HFFc6 (cell line): Measurements from ENCODE around the gene FANCI. TPM values are rescaled to one million over a fixed set of nuclear protein-coding genes. Genes with fewer than 3 reads are reported as not detected.

Experiments used
- DNase-seq: peaks from one replicate; pipeline ENCODE4 v3.0.0-alpha.2; 2018
- H3K27ac Mint-ChIP-seq: 2 replicates; pipeline ENCODE4 v1.8.0; 2020; ENCODE audit warnings: mild to moderate bottlenecking, mixed read lengths
- H3K27me3 Mint-ChIP-seq: 2 replicates; pipeline ENCODE4 v1.8.0; 2021; ENCODE audit warnings: mild to moderate bottlenecking, moderate library complexity, mixed read lengths; ENCODE audit not compliant: insufficient read depth
- H3K36me3 Mint-ChIP-seq: 2 replicates; pipeline ENCODE4 v1.8.0; 2021; ENCODE audit warnings: low read depth, mixed read lengths
- H3K4me1 Mint-ChIP-seq: 2 replicates; pipeline ENCODE4 v1.8.0; 2020; ENCODE audit warnings: low read depth, mixed read lengths
- H3K4me3 Mint-ChIP-seq: 2 replicates; pipeline ENCODE4 v1.8.0; 2020; ENCODE audit warnings: mild to moderate bottlenecking, moderate library complexity, mixed read lengths
- H3K9me3 Mint-ChIP-seq: 2 replicates; pipeline ENCODE4 v1.8.0; 2020; ENCODE audit warnings: mild to moderate bottlenecking, mixed read lengths
- microRNA-seq: library from miRNA; unstranded; fragments of <30 nt; microRNA quantifications from one replicate; pipeline ENCODE4, GENCODE V29; 2019
- total RNA-seq, 6 experiments: library from RNA; stranded (reverse); fragmentation: NEBNext Ultra II Directional; extraction: Animal tissue kit (Norgen Biotek cat#: 25700); gene quantifications; 2 replicates in 1 of 6; 3 replicates in 5 of 6; pipeline ENCODE4 v1.2.3, GENCODE V29; 2021
- TF ChIP-seq, protein P1 (sequence below): fragments of 200-600 bp; sonication (generic); IDR thresholded peaks from 2 replicates; pipeline ENCODE4 v1.5.0; 2021; ENCODE audit warnings: antibody characterized with exemption, mild to moderate bottlenecking

The FANCI gene
- total RNA-seq, 6 experiments from 2014 or later = 22.3 to 50.8 (median 48.4) TPM

DNA sequence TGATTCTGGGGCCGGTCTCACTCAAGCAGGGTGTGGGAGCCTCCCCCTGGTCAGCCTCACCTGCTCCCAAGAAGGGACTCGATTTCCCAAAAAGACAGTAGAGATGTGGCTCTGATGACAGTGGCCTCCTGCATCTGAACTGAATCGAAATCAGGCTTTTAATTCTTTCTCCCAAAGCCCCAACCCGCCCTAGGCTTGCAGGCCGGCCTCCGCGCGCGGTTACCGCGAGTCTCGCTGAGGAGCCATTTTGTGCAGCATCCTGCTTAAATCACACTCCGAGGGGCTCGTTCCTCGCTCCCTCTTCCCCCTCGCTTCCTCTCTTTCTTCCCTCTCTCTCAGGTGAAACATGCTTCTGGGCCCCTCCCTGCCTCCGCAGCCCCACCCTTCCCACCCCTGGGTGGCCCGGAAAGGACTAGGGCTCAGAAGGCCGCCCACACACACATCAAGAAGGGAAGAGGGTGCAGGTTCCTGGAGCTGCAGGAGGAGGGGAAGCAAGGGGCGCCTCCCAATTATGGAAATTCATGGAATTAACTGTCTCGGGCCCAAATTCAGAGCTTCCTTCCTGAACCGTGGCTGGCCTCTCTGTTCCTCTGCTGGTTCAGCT is 121.8 kb downstream of the FANCI start:
- DNase-seq = no peak
- Mint-ChIP-seq H3K4me1 (no peaks in the 10 kb centered on the region), H3K27me3 (peaks cover 81% of the 10 kb centered on the region), H3K4me3 (no peak overlapping the region), H3K36me3 (no peaks in the 10 kb centered on the region), H3K9me3 (no peaks in the 10 kb centered on the region), H3K27ac (no peak overlapping the region)
- TF ChIP-seq, protein P1, sequence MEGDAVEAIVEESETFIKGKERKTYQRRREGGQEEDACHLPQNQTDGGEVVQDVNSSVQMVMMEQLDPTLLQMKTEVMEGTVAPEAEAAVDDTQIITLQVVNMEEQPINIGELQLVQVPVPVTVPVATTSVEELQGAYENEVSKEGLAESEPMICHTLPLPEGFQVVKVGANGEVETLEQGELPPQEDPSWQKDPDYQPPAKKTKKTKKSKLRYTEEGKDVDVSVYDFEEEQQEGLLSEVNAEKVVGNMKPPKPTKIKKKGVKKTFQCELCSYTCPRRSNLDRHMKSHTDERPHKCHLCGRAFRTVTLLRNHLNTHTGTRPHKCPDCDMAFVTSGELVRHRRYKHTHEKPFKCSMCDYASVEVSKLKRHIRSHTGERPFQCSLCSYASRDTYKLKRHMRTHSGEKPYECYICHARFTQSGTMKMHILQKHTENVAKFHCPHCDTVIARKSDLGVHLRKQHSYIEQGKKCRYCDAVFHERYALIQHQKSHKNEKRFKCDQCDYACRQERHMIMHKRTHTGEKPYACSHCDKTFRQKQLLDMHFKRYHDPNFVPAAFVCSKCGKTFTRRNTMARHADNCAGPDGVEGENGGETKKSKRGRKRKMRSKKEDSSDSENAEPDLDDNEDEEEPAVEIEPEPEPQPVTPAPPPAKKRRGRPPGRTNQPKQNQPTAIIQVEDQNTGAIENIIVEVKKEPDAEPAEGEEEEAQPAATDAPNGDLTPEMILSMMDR = no peak

Small RNA genes lying within 50 kb of the gene (microRNA-seq; reads per million reads assigned to microRNA genes)
- 3.1 reads per million for gene MIR6766

Other genes with a start within 250 kb of the FANCI start
- gene ABHD2, start 155.5 kb upstream of the FANCI start, total RNA-seq = 10 to 100 TPM; 43.1 to 63.5 (median 51.8) TPM
- not detected for gene RLBP1, start 22.4 kb upstream of the FANCI start, total RNA-seq
- gene POLG, start 90.8 kb downstream of the FANCI start, total RNA-seq = 10 to 100 TPM; 33.1 to 48.3 (median 35.2) TPM